ENCODE data around the gene GPR156. TPM values are rescaled to one million over a fixed set of nuclear protein-coding genes. Genes with fewer than 3 reads are reported as not detected.
"Not testable (repeated sequence)": the region's sequence is repeated elsewhere in the genome, so short reads cannot be mapped to it uniquely, and the experiment has no call there.

GPR156 gene
- total RNA-seq, 1 experiment from 2014 or later: 0.15 TPM

DNA sequence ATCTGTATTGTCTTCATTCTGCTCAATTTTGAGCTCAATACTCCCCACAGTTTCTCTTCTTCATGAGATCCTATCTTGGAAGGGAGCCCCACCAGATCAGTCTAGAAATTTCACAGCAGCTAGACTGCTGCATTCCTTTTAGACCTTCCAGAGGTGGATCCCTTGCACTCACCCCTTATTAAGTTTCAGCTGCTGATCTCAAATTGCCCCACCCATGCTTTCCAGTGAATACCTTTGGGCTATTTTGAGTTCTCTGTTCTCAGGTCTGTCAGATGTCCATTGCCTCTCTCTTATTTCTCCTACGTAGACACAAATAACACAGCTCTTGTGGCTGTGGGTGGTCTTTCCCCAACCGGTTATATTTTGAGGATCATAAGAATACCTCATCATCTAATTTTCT lies 60.8 kb downstream of the GPR156 start:
- H3K9me2 ChIP-seq (ENCODE audit: insufficient read depth): no peaks in the 10 kb centered on the region
- H3K9me3 ChIP-seq (ENCODE audit: control insufficient read depth in 1 of 2, insufficient read depth in 1 of 2, low read depth in 1 of 2, low read length in 2 of 2): no peaks in the 10 kb centered on the region
- H3K4me2 ChIP-seq (ENCODE audit: low read length): no peak overlapping the region
- DNase-seq (ENCODE audit: low read depth, low spot score) (no peak), ATAC-seq (no peak)
- ChIA-PET RAD21 (ENCODE audit: low non-redundant PET in 1 of 2, low total read pairs in 2 of 2, uncharacterized antibody in 2 of 2, unreplicated experiment in 2 of 2) (interaction anchor here in 1 of 2 experiments (0.6 kb wide), 1 partner anchor 35 kb away, joined by 4 read pairs; no protein-coding TSS in a partner anchor), CTCF (no interaction called here), POLR2A (no interaction called here)
- no peak overlapping the region for H2AFZ ChIP-seq (ENCODE audit: low read depth, low read length, poor library complexity, severe bottlenecking)
- no peaks in the 10 kb centered on the region for H4K20me1 ChIP-seq (ENCODE audit: insufficient read depth)
- no peaks in the 10 kb centered on the region for H3K4me1 ChIP-seq (ENCODE audit: control insufficient read depth in 1 of 2, insufficient read depth in 2 of 2, low read length in 2 of 2)
- intact Hi-C loops (cut with micrococcal nuclease): no loop called here
- H3K79me2 ChIP-seq (ENCODE audit: insufficient read depth, low read length): no peaks in the 10 kb centered on the region
- no peaks in the 10 kb centered on the region for H3K36me3 ChIP-seq (ENCODE audit: control insufficient read depth in 1 of 2, insufficient read depth in 2 of 2, low read length in 2 of 2)
- H3K27ac ChIP-seq (ENCODE audit: low read depth, low read length): no peak overlapping the region
- H3K9ac ChIP-seq (ENCODE audit: low read length): no peak overlapping the region
- H3K27me3 ChIP-seq (ENCODE audit: insufficient read depth, low read length): no peaks in the 10 kb centered on the region
- TF ChIP-seq POLR2AphosphoS5 (IDR thresholded peaks at IDR 0.05; ENCODE audit: low read depth, low read length): no peak
- TF ChIP-seq POLR2A (IDR thresholded peaks at IDR 0.05; ENCODE audit: borderline replicate concordance, extremely low read depth, insufficient read depth, insufficient read length): no peak
- TF ChIP-seq ZNF274 (IDR thresholded peaks at IDR 0.05; ENCODE audit: low read depth, low read length): no peak
- no peak for TF ChIP-seq SRF (IDR thresholded peaks at IDR 0.05; ENCODE audit: low read depth)
- no peak for TF ChIP-seq EZH2phosphoT487 (IDR thresholded peaks at IDR 0.05; ENCODE audit: borderline replicate concordance)
- TF ChIP-seq YY1 (IDR thresholded peaks at IDR 0.05; ENCODE audit: extremely low read depth, insufficient replicate concordance, low read depth, low read length): no peak
- TF ChIP-seq EZH2 (IDR thresholded peaks at IDR 0.05): no peak
- no peak for TF ChIP-seq JUND (IDR thresholded peaks at IDR 0.05)
- TF ChIP-seq SP1 (IDR thresholded peaks at IDR 0.05; ENCODE audit: low read depth): no peak
- no peak for TF ChIP-seq ZFX (IDR thresholded peaks at IDR 0.05)
- no TSS peak for BruUV-seq (replicated peaks)
- no peak overlapping the region for H3K4me3 ChIP-seq (replicated peaks in 1 of 2; ENCODE audit: low read depth in 1 of 2, low read length in 2 of 2)

DNA sequence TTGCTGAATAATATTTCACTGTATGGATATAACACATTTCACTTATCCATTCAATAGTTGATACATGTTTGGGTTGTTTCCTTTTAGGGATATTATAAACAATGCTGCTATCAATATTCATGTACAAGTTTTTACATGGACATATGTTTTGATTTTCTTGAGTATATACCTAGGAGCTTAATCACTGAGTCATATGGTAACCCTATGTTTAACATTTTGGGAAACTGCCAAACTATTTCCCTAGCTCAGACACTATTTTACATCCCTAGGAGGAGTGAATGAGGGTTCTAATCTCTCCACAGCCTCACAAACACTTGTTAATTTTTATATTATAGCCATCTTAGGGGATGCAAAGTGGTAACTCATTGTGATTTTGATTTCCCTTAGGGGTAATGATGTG lies 66.0 kb downstream of the GPR156 start:
- ChIA-PET CTCF (no interaction called here), POLR2A (no interaction called here), RAD21 (ENCODE audit: low non-redundant PET in 1 of 2, low total read pairs in 2 of 2, uncharacterized antibody in 2 of 2, unreplicated experiment in 2 of 2) (no interaction called here)
- Histone ChIP-seq H3K27ac (ENCODE audit: low read depth, low read length) (no peak overlapping the region), H3K36me3 (ENCODE audit: control insufficient read depth in 1 of 2, insufficient read depth in 2 of 2, low read length in 2 of 2) (no peaks in the 10 kb centered on the region), H3K9me2 (ENCODE audit: insufficient read depth) (no peaks in the 10 kb centered on the region), H2AFZ (ENCODE audit: low read depth, low read length, poor library complexity, severe bottlenecking) (no peak overlapping the region), H3K9me3 (ENCODE audit: control insufficient read depth in 1 of 2, insufficient read depth in 1 of 2, low read depth in 1 of 2, low read length in 2 of 2) (no peaks in the 10 kb centered on the region), H4K20me1 (ENCODE audit: insufficient read depth) (no peaks in the 10 kb centered on the region), H3K4me3 (replicated peaks in 1 of 2; ENCODE audit: low read depth in 1 of 2, low read length in 2 of 2) (no peak overlapping the region), H3K9ac (ENCODE audit: low read length) (no peak overlapping the region), H3K27me3 (ENCODE audit: insufficient read depth, low read length) (no peaks in the 10 kb centered on the region), H3K79me2 (ENCODE audit: insufficient read depth, low read length) (no peaks in the 10 kb centered on the region), H3K4me2 (ENCODE audit: low read length) (no peak overlapping the region), H3K4me1 (ENCODE audit: control insufficient read depth in 1 of 2, insufficient read depth in 2 of 2, low read length in 2 of 2) (no peaks in the 10 kb centered on the region)
- DNase-seq (ENCODE audit: low read depth, low spot score) (no peak), ATAC-seq (no peak)
- TF ChIP-seq RAD21 (IDR thresholded peaks at IDR 0.05; ENCODE audit: low read depth): no peak
- no peak for TF ChIP-seq SP1 (IDR thresholded peaks at IDR 0.05; ENCODE audit: low read depth)
- no TSS peak for BruUV-seq (replicated peaks)
- intact Hi-C loops (cut with micrococcal nuclease): no loop called here

DNA sequence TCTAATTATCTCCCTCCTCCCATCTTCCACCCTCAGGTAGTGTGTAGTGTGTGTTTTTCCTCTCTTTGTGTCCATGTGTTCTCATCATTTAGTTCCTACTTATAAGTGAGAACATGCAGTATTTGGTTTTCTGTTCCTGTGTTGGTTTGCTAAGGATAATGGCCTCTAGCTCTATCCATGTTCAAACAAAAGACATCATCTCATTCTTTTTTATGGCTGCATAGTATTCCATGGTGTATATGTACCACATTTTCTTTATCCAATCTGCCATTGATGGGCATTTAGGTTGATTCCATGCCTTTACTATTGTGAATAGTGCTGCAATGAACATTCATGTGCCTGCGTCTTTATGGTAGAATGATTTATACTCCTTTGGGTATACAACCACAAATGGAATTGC lies 68.4 kb downstream of the GPR156 start:
- H3K4me2 ChIP-seq (ENCODE audit: low read length); DNase-seq (ENCODE audit: low read depth, low spot score); H4K20me1 ChIP-seq (ENCODE audit: insufficient read depth); POLR2A ChIA-PET; CTCF ChIA-PET; H3K4me3 ChIP-seq (replicated peaks in 1 of 2; ENCODE audit: low read depth in 1 of 2, low read length in 2 of 2); H3K9me2 ChIP-seq (ENCODE audit: insufficient read depth); RAD21 ChIA-PET (ENCODE audit: low non-redundant PET in 1 of 2, low total read pairs in 2 of 2, uncharacterized antibody in 2 of 2, unreplicated experiment in 2 of 2); ATAC-seq; H3K4me1 ChIP-seq (ENCODE audit: control insufficient read depth in 1 of 2, insufficient read depth in 2 of 2, low read length in 2 of 2); H3K9ac ChIP-seq (ENCODE audit: low read length); H3K27me3 ChIP-seq (ENCODE audit: insufficient read depth, low read length); intact Hi-C loops (cut with micrococcal nuclease); H2AFZ ChIP-seq (ENCODE audit: low read depth, low read length, poor library complexity, severe bottlenecking); H3K36me3 ChIP-seq (ENCODE audit: control insufficient read depth in 1 of 2, insufficient read depth in 2 of 2, low read length in 2 of 2); H3K9me3 ChIP-seq (ENCODE audit: control insufficient read depth in 1 of 2, insufficient read depth in 1 of 2, low read depth in 1 of 2, low read length in 2 of 2); BruUV-seq (replicated peaks); H3K27ac ChIP-seq (ENCODE audit: low read depth, low read length); H3K79me2 ChIP-seq (ENCODE audit: insufficient read depth, low read length): not testable (repeated sequence)
